A549 (cell line): ENCODE results near the gene ST8SIA3. TPM values are rescaled to one million over a fixed set of nuclear protein-coding genes. Genes with fewer than 3 reads are reported as not detected.

Experiments used
- ATAC-seq, 2 experiments: fragments of 200-7000 bp in 1 of 2; fragments of >200 bp in 1 of 2; cut with Nextera tagmentation in 1 of 2; cut with Tn5 transposase in 1 of 2; 3 replicates each; pipeline versions ENCODE4 v1.8.0 to v1.9.1; 2018 to 2020; ENCODE audit warnings: mild to moderate bottlenecking in 1 of 2, moderate library complexity in 1 of 2
- CTCF ChIA-PET: fragments of 300-600 bp; sonication (Branson Sonifier 250); formaldehyde crosslinking; extraction: SDS; loops from one replicate; lab custom pipeline; 2021; ENCODE audit warnings: antibody characterized with exemption, inconsistent platforms; lab: Yijun Ruan, JAX
- POLR2A ChIA-PET: fragments of 350-600 bp; formaldehyde crosslinking; extraction: SDS; loops from one replicate; lab custom pipeline; 2021; ENCODE audit warnings: antibody characterized with exemption, inconsistent platforms; lab: Yijun Ruan, JAX
- DNase-seq, 2 experiments: peaks; one replicate each; pipeline versions ENCODE4 v3.0.0 to v3.0.0-alpha.2; 2011 to 2016; ENCODE audit warnings: low read depth in 1 of 2, low spot score in 1 of 2
- FAIRE-seq: peaks from 2 replicates; lab custom pipeline; 2011; peaks lifted over from hg19 to GRCh38; lab: Jason Lieb, UNC
- H3K27ac ChIP-seq, 2 experiments: fragments of >200 bp; sonication (Bioruptor Twin); formaldehyde crosslinking; 3 replicates each; pipeline ENCODE4 v1.5.1; 2016 to 2017
- H3K4me1 ChIP-seq: fragments of >200 bp; sonication (Bioruptor Twin); formaldehyde crosslinking; 3 replicates; pipeline ENCODE4 v1.6.1; 2016
- H3K4me2 ChIP-seq: fragments of >200 bp; sonication (Bioruptor Twin); formaldehyde crosslinking; 3 replicates; pipeline ENCODE4 v1.6.1; 2016
- H3K4me3 ChIP-seq: fragments of >200 bp; sonication (Bioruptor Twin); formaldehyde crosslinking; 3 replicates; pipeline ENCODE4 v1.5.1; 2016
- H3K9me3 ChIP-seq: fragments of >200 bp; sonication (Bioruptor Twin); formaldehyde crosslinking; 3 replicates; pipeline ENCODE4 v1.6.1; 2016
- CEBPB ChIP-seq, 2 experiments: fragments of >200 bp in 1 of 2; sonication (Bioruptor Twin) in 1 of 2; formaldehyde crosslinking in 1 of 2; IDR thresholded peaks; 2 replicates each; pipeline ENCODE4 v1.6.1; 2012 to 2016
- CHD4 ChIP-seq: fragments of 200-600 bp; sonication (generic); IDR thresholded peaks from 2 replicates; pipeline ENCODE4 v1.6.1; 2016; ENCODE audit warnings: antibody characterized with exemption, mild to moderate bottlenecking, borderline replicate concordance
- CTCF ChIP-seq: fragments of >200 bp; sonication (Bioruptor Twin); formaldehyde crosslinking; IDR thresholded peaks from 3 replicates; pipeline ENCODE4 v1.5.1; 2016
- E2F6 ChIP-seq: IDR thresholded peaks from 2 replicates; pipeline ENCODE4 v1.6.1; 2012; ENCODE audit warnings: low read depth, borderline replicate concordance
- EHMT2 ChIP-seq: fragments of 200-600 bp; sonication (generic); IDR thresholded peaks from 2 replicates; pipeline ENCODE4 v1.6.1; 2016; ENCODE audit warnings: antibody characterized with exemption, low read depth, mild to moderate bottlenecking, moderate library complexity
- EP300 ChIP-seq, 2 experiments: fragments of >200 bp; sonication (Bioruptor Twin); formaldehyde crosslinking; IDR thresholded peaks; 2 replicates in 1 of 2; 3 replicates in 1 of 2; pipeline ENCODE4 v1.6.1; 2016 to 2017
- FOXS1 ChIP-seq: fragments of 250-450 bp; sonication (Bioruptor Pico); IDR thresholded peaks from 2 replicates; pipeline ENCODE4 v1.5.0; 2020; ENCODE audit warnings: mild to moderate bottlenecking, moderate library complexity
- HDAC2 ChIP-seq: fragments of 200-600 bp; sonication (generic); IDR thresholded peaks from 2 replicates; pipeline ENCODE4 v1.6.1; 2016
- JUN ChIP-seq, 2 experiments: fragments of >200 bp; sonication (Bioruptor Twin); formaldehyde crosslinking; IDR thresholded peaks; 2 replicates in 1 of 2; 3 replicates in 1 of 2; pipeline ENCODE4 v1.6.1; 2016 to 2017
- KDM1A ChIP-seq: fragments of 200-600 bp; sonication (generic); IDR thresholded peaks from 2 replicates; pipeline ENCODE4 v1.6.1; 2016; ENCODE audit warnings: low read depth, mild to moderate bottlenecking
- KDM5A ChIP-seq: fragments of 200-600 bp; sonication (generic); IDR thresholded peaks from 2 replicates; pipeline ENCODE4 v1.6.1; 2016; ENCODE audit warnings: antibody characterized with exemption, mild to moderate bottlenecking
- MYC ChIP-seq: IDR thresholded peaks from 2 replicates; pipeline ENCODE4 v1.6.1; 2012; ENCODE audit warnings: mild to moderate bottlenecking, inconsistent platforms, low read length, improper control_type of control experiment, borderline replicate concordance
- NFE2L2 ChIP-seq: fragments of 150-350 bp; conservative IDR thresholded peaks from 2 replicates; pipeline ENCODE4 v1.6.1; 2014; ENCODE audit warnings: low read length
- POLR2AphosphoS2 ChIP-seq: conservative IDR thresholded peaks from 2 replicates; pipeline ENCODE4 v1.6.1; 2012; ENCODE audit warnings: low read length, improper control_type of control experiment, inconsistent platforms
- RAD21 ChIP-seq, 2 experiments: fragments of >200 bp in 1 of 2; sonication (Bioruptor Twin) in 1 of 2; formaldehyde crosslinking in 1 of 2; IDR thresholded peaks in 1 of 2; conservative IDR thresholded peaks in 1 of 2; 2 replicates in 1 of 2; 3 replicates in 1 of 2; pipeline ENCODE4 v1.6.1; 2012 to 2018; ENCODE audit warnings: inconsistent platforms in 1 of 2
- RFX5 ChIP-seq: fragments of 450-650 bp; IDR thresholded peaks from 2 replicates; pipeline ENCODE4 v1.7.1; 2014; ENCODE audit warnings: antibody characterized with exemption, mild to moderate bottlenecking, moderate library complexity
- SREBF2 ChIP-seq: fragments of 450-650 bp; IDR thresholded peaks from 2 replicates; pipeline ENCODE4 v1.6.1; 2014; ENCODE audit warnings: mild to moderate bottlenecking, moderate library complexity
- TFCP2L1 ChIP-seq: fragments of 250-450 bp; sonication (Bioruptor Pico); IDR thresholded peaks from 2 replicates; pipeline ENCODE4 v1.5.0; 2021; ENCODE audit warnings: mild to moderate bottlenecking
- TP53 ChIP-seq: fragments of 250-450 bp; sonication (Bioruptor Pico); IDR thresholded peaks from 2 replicates; pipeline ENCODE4 v1.5.0; 2021; ENCODE audit warnings: mild to moderate bottlenecking, moderate library complexity
- USF2 ChIP-seq: fragments of 450-650 bp; IDR thresholded peaks from 2 replicates; pipeline ENCODE4 v1.6.1; 2014; ENCODE audit warnings: antibody characterized with exemption
- ZC3H11A ChIP-seq: fragments of 450-650 bp; IDR thresholded peaks from 2 replicates; pipeline ENCODE4 v1.6.1; 2014; ENCODE audit warnings: antibody characterized with exemption, mild to moderate bottlenecking
- ZNF302 ChIP-seq: fragments of 250-450 bp; sonication (Bioruptor Pico); IDR thresholded peaks from 2 replicates; pipeline ENCODE4 v1.9.0; 2021; ENCODE audit warnings: inconsistent platforms, mild to moderate bottlenecking, moderate library complexity
- WGBS: methylation state at CpG from one replicate; pipeline ENCODE4 v1.1.6; 2017; ENCODE audit errors: missing lambda C conversion rate; 5-methylcytosine and 5-hydroxymethylcytosine counted together
- polyA plus RNA-seq, 4 experiments: library from polyadenylated mRNA; depleted of rRNA in 3 of 4; stranded (reverse); fragments of >200 nt; fragmentation: RNase III in 1 of 4; extraction: RNeasy Plus Mini Kit Qiagen cat#74134 plus additional on column Dnase treatment in 1 of 4; gene quantifications; 2 replicates in 3 of 4; 3 replicates in 1 of 4; pipeline ENCODE4 v1.2.3, GENCODE V29; 2011 to 2017

ST8SIA3 gene
- polyA plus RNA-seq, 2 of the 4 experiments (the other 2 are of a cell fraction): not detected

GRCh38 chr18:57347784-57348183 lies 4.6 kb upstream of the ST8SIA3 start:
- POLR2A ChIA-PET: no interaction called here
- WGBS: 4% methylated on average over 5 of the region's 11 CpGs

GRCh38 chr18:57352761-57353136 lies 392 bp downstream of the ST8SIA3 start:
- TF ChIP-seq NFE2L2 (no peak), RAD21 (conservative IDR thresholded peaks at IDR 0.05 in 1 of 2, IDR thresholded peaks at IDR 0.05 in 1 of 2) (no peak), ZNF302 (CRISPR knock-in tag) (no peak), SREBF2 (no peak), CTCF (no peak), TFCP2L1 (CRISPR knock-in tag) (no peak), ZC3H11A (no peak), CEBPB (IDR thresholded peaks at IDR 0.05) (no peak), RFX5 (no peak), JUN (IDR thresholded peaks at IDR 0.05) (no peak), E2F6 (no peak), CHD4 (no peak)
- CTCF ChIA-PET: no interaction called here
- Histone ChIP-seq H3K27ac (no peak overlapping the region), H3K4me3 (no peak overlapping the region), H3K4me1 (no peaks in the 10 kb centered on the region), H3K9me3 (no peaks in the 10 kb centered on the region), H3K4me2 (no peak overlapping the region)
- no peak for FAIRE-seq
- DNase-seq: no peak
- POLR2A ChIA-PET: no interaction called here
- ATAC-seq: no peak
- WGBS: 61% methylated on average over 11 of the region's 23 CpGs

More at GRCh38 chr18:57347784-57348183, 4.6 kb upstream of the ST8SIA3 start:
- Histone ChIP-seq H3K9me3 (no peaks in the 10 kb centered on the region), H3K4me1 (no peaks in the 10 kb centered on the region), H3K4me3 (no peak overlapping the region), H3K4me2 (no peak overlapping the region), H3K27ac (no peak overlapping the region)
- DNase-seq: no peak
- ATAC-seq: no peak
- FAIRE-seq: no peak
- no peak for TF ChIP-seq USF2
- no peak for TF ChIP-seq TP53 (CRISPR knock-in tag)
- no peak for TF ChIP-seq FOXS1 (CRISPR knock-in tag)
- no peak for TF ChIP-seq KDM5A
- TF ChIP-seq EP300 (IDR thresholded peaks at IDR 0.05): no peak
- no peak for TF ChIP-seq POLR2AphosphoS2
- TF ChIP-seq HDAC2: no peak
- TF ChIP-seq KDM1A: no peak
- TF ChIP-seq MYC: no peak
- TF ChIP-seq EHMT2: no peak
- TF ChIP-seq SREBF2: no peak
- no peak for TF ChIP-seq ZC3H11A
- CTCF ChIA-PET: no interaction called here
